Fibroblast of lung (primary cell): Measurements from ENCODE around the gene TBC1D21.

Experiments used
- CTCF ChIP-seq, 2 donors: IDR thresholded peaks in 1 of 2; conservative IDR thresholded peaks in 1 of 2; 1 replicate in 1 of 2; 2 replicates in 1 of 2; pipeline ENCODE4 v1.5.1; 2011 to 2012; ENCODE audit warnings: low read length in 2 of 2, control low read depth in 1 of 2, inconsistent platforms in 1 of 2, low read depth in 1 of 2, mild to moderate bottlenecking in 1 of 2
- EZH2 ChIP-seq: IDR thresholded peaks from 2 replicates; pipeline ENCODE4 v1.5.1; 2012; ENCODE audit warnings: low read length, control low read depth, mild to moderate bottlenecking; ENCODE audit errors: missing control alignments

GRCh38 chr15:73902121-73903020, 29.0 kb downstream of the TBC1D21 start:
- TF ChIP-seq EZH2: no peak
- no peak for TF ChIP-seq CTCF (conservative IDR thresholded peaks at IDR 0.05 in 1 of 2, IDR thresholded peaks at IDR 0.05 in 1 of 2; ENCODE audit: low read depth in 1 of 2, low read length in 2 of 2)
